SK-N-SH (cell line): Measurements from ENCODE around the gene VIL1.

Experiments used
- EP300 ChIP-seq, 2 experiments: IDR thresholded peaks; 2 replicates each; pipeline versions ENCODE4 v1.4.0 to v1.6.1; 2012; ENCODE audit warnings: borderline replicate concordance in 1 of 2, low read depth in 1 of 2, low read length in 1 of 2
- MXI1 ChIP-seq: IDR thresholded peaks from 2 replicates; pipeline ENCODE4 v1.6.1; 2012; ENCODE audit warnings: mild to moderate bottlenecking, low read depth, low read length, improper control_type of control experiment
- POLR2AphosphoS5 ChIP-seq: IDR thresholded peaks from 2 replicates; pipeline ENCODE4 v1.6.1; 2012; ENCODE audit warnings: low read depth, low read length
- RAD21 ChIP-seq: IDR thresholded peaks from 2 replicates; pipeline ENCODE4 v1.6.1; 2012; ENCODE audit warnings: mild to moderate bottlenecking, low read length
- RXRA ChIP-seq: IDR thresholded peaks from 2 replicates; pipeline ENCODE4 v1.4.0; 2012; ENCODE audit warnings: low read depth, mild to moderate bottlenecking, borderline replicate concordance
- SIN3A ChIP-seq: IDR thresholded peaks from 2 replicates; pipeline ENCODE4 v1.6.1; 2012; ENCODE audit warnings: low read depth, mild to moderate bottlenecking, low read length, moderate library complexity, borderline replicate concordance
- TEAD4 ChIP-seq: IDR thresholded peaks from 2 replicates; pipeline ENCODE4 v1.4.0; 2012; ENCODE audit warnings: mild to moderate bottlenecking, borderline replicate concordance; ENCODE audit not compliant: insufficient read depth
- TF ChIP-seq, protein P1 (sequence below): fragments of 200-600 bp; sonication (generic); IDR thresholded peaks from 2 replicates; pipeline ENCODE4 v1.6.1; 2017; ENCODE audit warnings: antibody characterized with exemption, mild to moderate bottlenecking, moderate library complexity
- TF ChIP-seq, protein P2 (sequence below): IDR thresholded peaks from 2 replicates; pipeline ENCODE4 v1.4.0; 2012; ENCODE audit warnings: low read depth, borderline replicate concordance
- TF ChIP-seq, protein P3 (sequence below): IDR thresholded peaks from 2 replicates; pipeline ENCODE4 v1.6.1; 2012; ENCODE audit warnings: mild to moderate bottlenecking, low read depth, low read length, moderate library complexity
- TF ChIP-seq, protein P4 (sequence below): fragments of 150-350 bp; IDR thresholded peaks from 2 replicates; pipeline ENCODE4 v1.6.1; 2017; ENCODE audit warnings: antibody characterized with exemption, low read length, low read depth, borderline replicate concordance
- TF ChIP-seq, protein P5 (sequence below): IDR thresholded peaks from 2 replicates; pipeline ENCODE4; 2012
- TF ChIP-seq, protein P6 (sequence below): IDR thresholded peaks from 2 replicates; pipeline ENCODE4 v1.4.0; 2012; ENCODE audit warnings: low read depth, borderline replicate concordance

DNA sequence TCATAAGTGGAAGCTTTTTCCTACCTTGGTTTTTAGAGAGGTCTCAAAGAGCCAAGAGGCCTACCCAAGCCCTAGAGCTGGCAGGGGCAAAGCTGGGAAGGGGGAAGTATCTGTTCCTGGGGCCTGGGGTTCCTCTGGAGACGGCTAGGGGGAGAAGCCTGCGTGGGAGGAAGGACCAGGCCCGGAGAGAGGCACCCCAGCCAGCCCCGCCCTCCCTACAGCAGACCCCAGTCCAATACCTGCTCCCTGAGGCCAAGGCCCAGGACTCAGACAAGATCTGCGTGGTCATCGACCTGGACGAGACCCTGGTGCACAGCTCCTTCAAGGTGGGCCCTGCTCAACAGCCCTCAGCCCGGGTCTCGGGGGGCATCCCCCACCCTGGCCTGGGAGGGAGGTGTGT, 17.0 kb upstream of the VIL1 start:
- TF ChIP-seq POLR2AphosphoS5 (no peak), TEAD4 (no peak), SIN3A (no peak), RAD21 (no peak), MXI1 (no peak), EP300 (IDR thresholded peaks at IDR 0.05; ENCODE audit: borderline replicate concordance in 1 of 2, low read depth in 1 of 2, low read length in 1 of 2) (no peak), RXRA (no peak)
- TF ChIP-seq, protein P1, sequence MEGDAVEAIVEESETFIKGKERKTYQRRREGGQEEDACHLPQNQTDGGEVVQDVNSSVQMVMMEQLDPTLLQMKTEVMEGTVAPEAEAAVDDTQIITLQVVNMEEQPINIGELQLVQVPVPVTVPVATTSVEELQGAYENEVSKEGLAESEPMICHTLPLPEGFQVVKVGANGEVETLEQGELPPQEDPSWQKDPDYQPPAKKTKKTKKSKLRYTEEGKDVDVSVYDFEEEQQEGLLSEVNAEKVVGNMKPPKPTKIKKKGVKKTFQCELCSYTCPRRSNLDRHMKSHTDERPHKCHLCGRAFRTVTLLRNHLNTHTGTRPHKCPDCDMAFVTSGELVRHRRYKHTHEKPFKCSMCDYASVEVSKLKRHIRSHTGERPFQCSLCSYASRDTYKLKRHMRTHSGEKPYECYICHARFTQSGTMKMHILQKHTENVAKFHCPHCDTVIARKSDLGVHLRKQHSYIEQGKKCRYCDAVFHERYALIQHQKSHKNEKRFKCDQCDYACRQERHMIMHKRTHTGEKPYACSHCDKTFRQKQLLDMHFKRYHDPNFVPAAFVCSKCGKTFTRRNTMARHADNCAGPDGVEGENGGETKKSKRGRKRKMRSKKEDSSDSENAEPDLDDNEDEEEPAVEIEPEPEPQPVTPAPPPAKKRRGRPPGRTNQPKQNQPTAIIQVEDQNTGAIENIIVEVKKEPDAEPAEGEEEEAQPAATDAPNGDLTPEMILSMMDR = no peak
- TF ChIP-seq, protein P2, sequence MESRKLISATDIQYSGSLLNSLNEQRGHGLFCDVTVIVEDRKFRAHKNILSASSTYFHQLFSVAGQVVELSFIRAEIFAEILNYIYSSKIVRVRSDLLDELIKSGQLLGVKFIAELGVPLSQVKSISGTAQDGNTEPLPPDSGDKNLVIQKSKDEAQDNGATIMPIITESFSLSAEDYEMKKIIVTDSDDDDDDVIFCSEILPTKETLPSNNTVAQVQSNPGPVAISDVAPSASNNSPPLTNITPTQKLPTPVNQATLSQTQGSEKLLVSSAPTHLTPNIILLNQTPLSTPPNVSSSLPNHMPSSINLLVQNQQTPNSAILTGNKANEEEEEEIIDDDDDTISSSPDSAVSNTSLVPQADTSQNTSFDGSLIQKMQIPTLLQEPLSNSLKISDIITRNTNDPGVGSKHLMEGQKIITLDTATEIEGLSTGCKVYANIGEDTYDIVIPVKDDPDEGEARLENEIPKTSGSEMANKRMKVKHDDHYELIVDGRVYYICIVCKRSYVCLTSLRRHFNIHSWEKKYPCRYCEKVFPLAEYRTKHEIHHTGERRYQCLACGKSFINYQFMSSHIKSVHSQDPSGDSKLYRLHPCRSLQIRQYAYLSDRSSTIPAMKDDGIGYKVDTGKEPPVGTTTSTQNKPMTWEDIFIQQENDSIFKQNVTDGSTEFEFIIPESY = no peak
- TF ChIP-seq, protein P3, sequence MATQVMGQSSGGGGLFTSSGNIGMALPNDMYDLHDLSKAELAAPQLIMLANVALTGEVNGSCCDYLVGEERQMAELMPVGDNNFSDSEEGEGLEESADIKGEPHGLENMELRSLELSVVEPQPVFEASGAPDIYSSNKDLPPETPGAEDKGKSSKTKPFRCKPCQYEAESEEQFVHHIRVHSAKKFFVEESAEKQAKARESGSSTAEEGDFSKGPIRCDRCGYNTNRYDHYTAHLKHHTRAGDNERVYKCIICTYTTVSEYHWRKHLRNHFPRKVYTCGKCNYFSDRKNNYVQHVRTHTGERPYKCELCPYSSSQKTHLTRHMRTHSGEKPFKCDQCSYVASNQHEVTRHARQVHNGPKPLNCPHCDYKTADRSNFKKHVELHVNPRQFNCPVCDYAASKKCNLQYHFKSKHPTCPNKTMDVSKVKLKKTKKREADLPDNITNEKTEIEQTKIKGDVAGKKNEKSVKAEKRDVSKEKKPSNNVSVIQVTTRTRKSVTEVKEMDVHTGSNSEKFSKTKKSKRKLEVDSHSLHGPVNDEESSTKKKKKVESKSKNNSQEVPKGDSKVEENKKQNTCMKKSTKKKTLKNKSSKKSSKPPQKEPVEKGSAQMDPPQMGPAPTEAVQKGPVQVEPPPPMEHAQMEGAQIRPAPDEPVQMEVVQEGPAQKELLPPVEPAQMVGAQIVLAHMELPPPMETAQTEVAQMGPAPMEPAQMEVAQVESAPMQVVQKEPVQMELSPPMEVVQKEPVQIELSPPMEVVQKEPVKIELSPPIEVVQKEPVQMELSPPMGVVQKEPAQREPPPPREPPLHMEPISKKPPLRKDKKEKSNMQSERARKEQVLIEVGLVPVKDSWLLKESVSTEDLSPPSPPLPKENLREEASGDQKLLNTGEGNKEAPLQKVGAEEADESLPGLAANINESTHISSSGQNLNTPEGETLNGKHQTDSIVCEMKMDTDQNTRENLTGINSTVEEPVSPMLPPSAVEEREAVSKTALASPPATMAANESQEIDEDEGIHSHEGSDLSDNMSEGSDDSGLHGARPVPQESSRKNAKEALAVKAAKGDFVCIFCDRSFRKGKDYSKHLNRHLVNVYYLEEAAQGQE = no peak
- TF ChIP-seq, protein P4, sequence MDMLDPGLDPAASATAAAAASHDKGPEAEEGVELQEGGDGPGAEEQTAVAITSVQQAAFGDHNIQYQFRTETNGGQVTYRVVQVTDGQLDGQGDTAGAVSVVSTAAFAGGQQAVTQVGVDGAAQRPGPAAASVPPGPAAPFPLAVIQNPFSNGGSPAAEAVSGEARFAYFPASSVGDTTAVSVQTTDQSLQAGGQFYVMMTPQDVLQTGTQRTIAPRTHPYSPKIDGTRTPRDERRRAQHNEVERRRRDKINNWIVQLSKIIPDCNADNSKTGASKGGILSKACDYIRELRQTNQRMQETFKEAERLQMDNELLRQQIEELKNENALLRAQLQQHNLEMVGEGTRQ = no peak
- TF ChIP-seq, protein P5, sequence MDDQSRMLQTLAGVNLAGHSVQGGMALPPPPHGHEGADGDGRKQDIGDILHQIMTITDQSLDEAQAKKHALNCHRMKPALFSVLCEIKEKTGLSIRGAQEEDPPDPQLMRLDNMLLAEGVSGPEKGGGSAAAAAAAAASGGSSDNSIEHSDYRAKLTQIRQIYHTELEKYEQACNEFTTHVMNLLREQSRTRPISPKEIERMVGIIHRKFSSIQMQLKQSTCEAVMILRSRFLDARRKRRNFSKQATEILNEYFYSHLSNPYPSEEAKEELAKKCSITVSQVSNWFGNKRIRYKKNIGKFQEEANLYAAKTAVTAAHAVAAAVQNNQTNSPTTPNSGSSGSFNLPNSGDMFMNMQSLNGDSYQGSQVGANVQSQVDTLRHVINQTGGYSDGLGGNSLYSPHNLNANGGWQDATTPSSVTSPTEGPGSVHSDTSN = no peak
- TF ChIP-seq, protein P6, sequence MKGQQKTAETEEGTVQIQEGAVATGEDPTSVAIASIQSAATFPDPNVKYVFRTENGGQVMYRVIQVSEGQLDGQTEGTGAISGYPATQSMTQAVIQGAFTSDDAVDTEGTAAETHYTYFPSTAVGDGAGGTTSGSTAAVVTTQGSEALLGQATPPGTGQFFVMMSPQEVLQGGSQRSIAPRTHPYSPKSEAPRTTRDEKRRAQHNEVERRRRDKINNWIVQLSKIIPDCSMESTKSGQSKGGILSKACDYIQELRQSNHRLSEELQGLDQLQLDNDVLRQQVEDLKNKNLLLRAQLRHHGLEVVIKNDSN = no peak
